WTC11 (cell line): ENCODE data around the gene PROX2. TPM values are rescaled to one million over a fixed set of nuclear protein-coding genes. Genes with fewer than 3 reads are reported as not detected.

ENCODE experiments used
- ATAC-seq: fragments of 200-7000 bp; cut with Tn5 transposase; 2 replicates; pipeline ENCODE4 v1.10.0; 2021; ENCODE audit warnings: mild to moderate bottlenecking, moderate library complexity
- CTCF ChIA-PET: fragments of 300-600 bp; sonication (Branson Sonifier 250); formaldehyde crosslinking; loops from one replicate; lab custom pipeline; 2021; ENCODE audit warnings: antibody characterized with exemption; lab: Charles Lee
- POLR2A ChIA-PET: fragments of 350-600 bp; sonication (Branson Sonifier 250); formaldehyde crosslinking; loops from one replicate; lab custom pipeline; 2021; ENCODE audit warnings: antibody characterized with exemption; lab: Charles Lee
- DNase-seq: peaks from one replicate; pipeline ENCODE4 v3.0.0; 2021; ENCODE audit warnings: low spot score
- H3K27ac Mint-ChIP-seq: 2 replicates; pipeline ENCODE4 v1.8.0; 2021; ENCODE audit warnings: mixed read lengths
- H3K27me3 Mint-ChIP-seq: 2 replicates; pipeline ENCODE4 v1.8.0; 2021; ENCODE audit warnings: low read depth, mild to moderate bottlenecking, moderate library complexity, mixed read lengths
- H3K36me3 Mint-ChIP-seq: 2 replicates; pipeline ENCODE4 v1.8.0; 2021; ENCODE audit warnings: mixed read lengths
- H3K4me1 Mint-ChIP-seq: 2 replicates; pipeline ENCODE4 v1.8.0; 2022; ENCODE audit warnings: mixed read lengths
- H3K4me3 Mint-ChIP-seq: 2 replicates; pipeline ENCODE4 v1.8.0; 2021; ENCODE audit warnings: mild to moderate bottlenecking, moderate library complexity, mixed read lengths
- H3K9me3 Mint-ChIP-seq: 2 replicates; pipeline ENCODE4 v1.8.0; 2021; ENCODE audit warnings: mixed read lengths
- EMX1 ChIP-seq: fragments of 250-450 bp; sonication (Bioruptor Pico); IDR thresholded peaks from 2 replicates; pipeline ENCODE4 v1.8.0; 2021; ENCODE audit warnings: mild to moderate bottlenecking
- FOXJ3 ChIP-seq: sonication (generic); formaldehyde crosslinking; IDR thresholded peaks from 2 replicates; pipeline ENCODE4 v1.9.0; 2021; ENCODE audit warnings: missing genetic modification reagents, mild to moderate bottlenecking, borderline replicate concordance
- GABPB1 ChIP-seq: sonication (generic); formaldehyde crosslinking; IDR thresholded peaks from 2 replicates; pipeline ENCODE4 v1.8.1; 2023; ENCODE audit warnings: mild to moderate bottlenecking, missing genetic modification reagents
- JUN ChIP-seq: sonication (generic); formaldehyde crosslinking; IDR thresholded peaks from 2 replicates; pipeline ENCODE4 v1.8.0; 2023; ENCODE audit warnings: mild to moderate bottlenecking, missing genetic modification reagents
- RORB ChIP-seq: fragments of 250-450 bp; sonication (Bioruptor Pico); IDR thresholded peaks from 2 replicates; pipeline ENCODE4 v1.9.0; 2021; ENCODE audit warnings: mild to moderate bottlenecking
- TCF7 ChIP-seq: sonication (generic); formaldehyde crosslinking; IDR thresholded peaks from 2 replicates; pipeline ENCODE4 v1.8.0; 2022; ENCODE audit warnings: mild to moderate bottlenecking, low read depth, missing genetic modification reagents, moderate library complexity
- TEAD1 ChIP-seq: sonication (generic); formaldehyde crosslinking; IDR thresholded peaks from 2 replicates; pipeline ENCODE4 v1.8.0; 2022; ENCODE audit warnings: mild to moderate bottlenecking, missing genetic modification reagents
- ZBTB21 ChIP-seq: sonication (generic); formaldehyde crosslinking; IDR thresholded peaks from 2 replicates; pipeline ENCODE4 v1.8.1; 2023; ENCODE audit warnings: mild to moderate bottlenecking, missing genetic modification reagents, borderline replicate concordance
- ZNF232 ChIP-seq: sonication (generic); formaldehyde crosslinking; IDR thresholded peaks from 2 replicates; pipeline ENCODE4 v1.8.0; 2022; ENCODE audit warnings: mild to moderate bottlenecking, missing genetic modification reagents
- ZNF263 ChIP-seq: sonication (generic); formaldehyde crosslinking; IDR thresholded peaks from 2 replicates; pipeline ENCODE4 v1.8.1; 2022; ENCODE audit warnings: low read depth, mild to moderate bottlenecking, moderate library complexity, missing genetic modification reagents
- total RNA-seq: library from RNA; stranded (reverse); gene quantifications from 3 replicates; pipeline ENCODE4 v1.2.3, GENCODE V29; 2021
- TF ChIP-seq, protein P1 (sequence below): sonication (generic); formaldehyde crosslinking; IDR thresholded peaks from 2 replicates; pipeline ENCODE4 v1.8.0; 2022; ENCODE audit warnings: missing genetic modification reagents
- TF ChIP-seq, protein P2 (sequence below): sonication (generic); formaldehyde crosslinking; IDR thresholded peaks from 2 replicates; pipeline ENCODE4 v1.8.0; 2022; ENCODE audit warnings: mild to moderate bottlenecking, missing genetic modification reagents
- TF ChIP-seq, protein P3 (sequence below): sonication (generic); formaldehyde crosslinking; IDR thresholded peaks from 2 replicates; pipeline ENCODE4 v1.8.1; 2022; ENCODE audit warnings: missing genetic modification reagents, borderline replicate concordance
- TF ChIP-seq, protein P4 (sequence below): sonication (generic); formaldehyde crosslinking; IDR thresholded peaks from 2 replicates; pipeline ENCODE4 v1.8.1; 2022; ENCODE audit warnings: mild to moderate bottlenecking, missing genetic modification reagents, moderate library complexity, borderline replicate concordance
- TF ChIP-seq, protein P5 (sequence below): sonication (generic); formaldehyde crosslinking; IDR thresholded peaks from 2 replicates; pipeline ENCODE4 v1.8.1; 2022; ENCODE audit warnings: low read depth, missing genetic modification reagents, borderline replicate concordance
- TF ChIP-seq, protein P6 (sequence below): sonication (generic); formaldehyde crosslinking; IDR thresholded peaks from 2 replicates; pipeline ENCODE4 v1.8.1; 2022; ENCODE audit warnings: low read depth, mild to moderate bottlenecking, moderate library complexity, missing genetic modification reagents, borderline replicate concordance

PROX2 gene
- total RNA-seq, 1 experiment from 2014 or later = 0.04 TPM

DNA sequence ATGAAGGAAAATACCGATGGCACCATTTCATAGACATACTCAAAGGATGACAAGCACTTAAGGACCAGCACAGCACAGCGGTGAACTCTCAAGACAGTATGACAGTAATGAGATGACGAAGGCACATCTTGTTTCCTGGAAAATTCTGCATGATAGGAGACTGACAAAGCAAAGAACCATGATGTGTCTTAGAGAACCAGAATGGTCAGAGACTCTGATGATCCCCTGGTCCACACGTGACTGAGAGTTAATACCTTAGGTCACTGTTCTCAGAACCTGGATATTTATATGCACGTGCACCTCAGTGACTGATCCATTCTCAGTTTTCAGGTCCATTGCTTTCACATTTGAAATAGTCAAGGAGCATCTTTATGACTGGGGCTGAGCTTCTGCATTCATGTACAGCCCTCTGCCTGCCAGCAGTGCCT, 35.3 kb downstream of the PROX2 start (continued):
- TF ChIP-seq, protein P1, sequence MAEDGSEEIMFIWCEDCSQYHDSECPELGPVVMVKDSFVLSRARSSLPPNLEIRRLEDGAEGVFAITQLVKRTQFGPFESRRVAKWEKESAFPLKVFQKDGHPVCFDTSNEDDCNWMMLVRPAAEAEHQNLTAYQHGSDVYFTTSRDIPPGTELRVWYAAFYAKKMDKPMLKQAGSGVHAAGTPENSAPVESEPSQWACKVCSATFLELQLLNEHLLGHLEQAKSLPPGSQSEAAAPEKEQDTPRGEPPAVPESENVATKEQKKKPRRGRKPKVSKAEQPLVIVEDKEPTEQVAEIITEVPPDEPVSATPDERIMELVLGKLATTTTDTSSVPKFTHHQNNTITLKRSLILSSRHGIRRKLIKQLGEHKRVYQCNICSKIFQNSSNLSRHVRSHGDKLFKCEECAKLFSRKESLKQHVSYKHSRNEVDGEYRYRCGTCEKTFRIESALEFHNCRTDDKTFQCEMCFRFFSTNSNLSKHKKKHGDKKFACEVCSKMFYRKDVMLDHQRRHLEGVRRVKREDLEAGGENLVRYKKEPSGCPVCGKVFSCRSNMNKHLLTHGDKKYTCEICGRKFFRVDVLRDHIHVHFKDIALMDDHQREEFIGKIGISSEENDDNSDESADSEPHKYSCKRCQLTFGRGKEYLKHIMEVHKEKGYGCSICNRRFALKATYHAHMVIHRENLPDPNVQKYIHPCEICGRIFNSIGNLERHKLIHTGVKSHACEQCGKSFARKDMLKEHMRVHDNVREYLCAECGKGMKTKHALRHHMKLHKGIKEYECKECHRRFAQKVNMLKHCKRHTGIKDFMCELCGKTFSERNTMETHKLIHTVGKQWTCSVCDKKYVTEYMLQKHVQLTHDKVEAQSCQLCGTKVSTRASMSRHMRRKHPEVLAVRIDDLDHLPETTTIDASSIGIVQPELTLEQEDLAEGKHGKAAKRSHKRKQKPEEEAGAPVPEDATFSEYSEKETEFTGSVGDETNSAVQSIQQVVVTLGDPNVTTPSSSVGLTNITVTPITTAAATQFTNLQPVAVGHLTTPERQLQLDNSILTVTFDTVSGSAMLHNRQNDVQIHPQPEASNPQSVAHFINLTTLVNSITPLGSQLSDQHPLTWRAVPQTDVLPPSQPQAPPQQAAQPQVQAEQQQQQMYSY (CRISPR knock-in tag) = no peak
- TF ChIP-seq RORB (CRISPR knock-in tag) (no peak), GABPB1 (CRISPR knock-in tag) (no peak), TEAD1 (no peak), JUN (CRISPR knock-in tag) (no peak)
- TF ChIP-seq, protein P2, sequence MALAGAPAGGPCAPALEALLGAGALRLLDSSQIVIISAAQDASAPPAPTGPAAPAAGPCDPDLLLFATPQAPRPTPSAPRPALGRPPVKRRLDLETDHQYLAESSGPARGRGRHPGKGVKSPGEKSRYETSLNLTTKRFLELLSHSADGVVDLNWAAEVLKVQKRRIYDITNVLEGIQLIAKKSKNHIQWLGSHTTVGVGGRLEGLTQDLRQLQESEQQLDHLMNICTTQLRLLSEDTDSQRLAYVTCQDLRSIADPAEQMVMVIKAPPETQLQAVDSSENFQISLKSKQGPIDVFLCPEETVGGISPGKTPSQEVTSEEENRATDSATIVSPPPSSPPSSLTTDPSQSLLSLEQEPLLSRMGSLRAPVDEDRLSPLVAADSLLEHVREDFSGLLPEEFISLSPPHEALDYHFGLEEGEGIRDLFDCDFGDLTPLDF (CRISPR knock-in tag) = no peak
- TF ChIP-seq, protein P3, sequence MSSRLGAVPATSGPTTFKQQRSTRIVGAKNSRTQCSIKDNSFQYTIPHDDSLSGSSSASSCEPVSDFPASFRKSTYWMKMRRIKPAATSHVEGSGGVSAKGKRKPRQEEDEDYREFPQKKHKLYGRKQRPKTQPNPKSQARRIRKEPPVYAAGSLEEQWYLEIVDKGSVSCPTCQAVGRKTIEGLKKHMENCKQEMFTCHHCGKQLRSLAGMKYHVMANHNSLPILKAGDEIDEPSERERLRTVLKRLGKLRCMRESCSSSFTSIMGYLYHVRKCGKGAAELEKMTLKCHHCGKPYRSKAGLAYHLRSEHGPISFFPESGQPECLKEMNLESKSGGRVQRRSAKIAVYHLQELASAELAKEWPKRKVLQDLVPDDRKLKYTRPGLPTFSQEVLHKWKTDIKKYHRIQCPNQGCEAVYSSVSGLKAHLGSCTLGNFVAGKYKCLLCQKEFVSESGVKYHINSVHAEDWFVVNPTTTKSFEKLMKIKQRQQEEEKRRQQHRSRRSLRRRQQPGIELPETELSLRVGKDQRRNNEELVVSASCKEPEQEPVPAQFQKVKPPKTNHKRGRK (CRISPR knock-in tag) = no peak

DNA sequence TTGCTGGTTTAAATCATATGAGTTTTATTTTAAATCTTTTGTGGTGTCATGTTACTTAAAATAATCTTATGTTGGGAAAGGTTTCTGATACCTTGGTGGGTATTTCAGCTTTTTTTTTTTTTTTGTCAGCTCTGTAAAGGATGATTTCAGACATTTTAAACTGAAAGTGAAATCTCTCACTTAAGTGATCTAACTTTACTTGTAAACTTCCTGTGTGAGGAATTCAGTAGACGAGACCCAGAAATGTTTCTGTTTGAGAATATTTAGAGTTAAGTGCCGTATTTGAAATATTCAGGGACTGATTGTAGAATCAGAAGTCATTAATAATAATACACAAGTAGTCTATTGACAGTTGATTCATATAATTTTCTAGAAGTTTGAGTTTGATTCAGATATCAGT, 37.8 kb downstream of the PROX2 start:
- H3K27ac Mint-ChIP-seq = no peak overlapping the region
- no peaks in the 10 kb centered on the region for H3K9me3 Mint-ChIP-seq
- no peak overlapping the region for H3K4me3 Mint-ChIP-seq
- ATAC-seq (no peak), DNase-seq (no peak)
- ChIA-PET CTCF (interaction anchor here (0.6 to 3.1 kb wide), 3 partner anchors 11 to 173 kb away, joined by 3 to 11 read pairs (median 4); no protein-coding TSS in a partner anchor), POLR2A (no interaction called here)
- H3K4me1 Mint-ChIP-seq = 0 out of 2 replicates have a peak, but pooled peaks cover 5% of the 10 kb centered on the region
- no peak for TF ChIP-seq ZBTB21 (CRISPR knock-in tag)
- no peak for TF ChIP-seq TCF7 (CRISPR knock-in tag)
- TF ChIP-seq ZNF263 (CRISPR knock-in tag) = no peak
- TF ChIP-seq ZNF232 = no peak
- TF ChIP-seq, protein P4, sequence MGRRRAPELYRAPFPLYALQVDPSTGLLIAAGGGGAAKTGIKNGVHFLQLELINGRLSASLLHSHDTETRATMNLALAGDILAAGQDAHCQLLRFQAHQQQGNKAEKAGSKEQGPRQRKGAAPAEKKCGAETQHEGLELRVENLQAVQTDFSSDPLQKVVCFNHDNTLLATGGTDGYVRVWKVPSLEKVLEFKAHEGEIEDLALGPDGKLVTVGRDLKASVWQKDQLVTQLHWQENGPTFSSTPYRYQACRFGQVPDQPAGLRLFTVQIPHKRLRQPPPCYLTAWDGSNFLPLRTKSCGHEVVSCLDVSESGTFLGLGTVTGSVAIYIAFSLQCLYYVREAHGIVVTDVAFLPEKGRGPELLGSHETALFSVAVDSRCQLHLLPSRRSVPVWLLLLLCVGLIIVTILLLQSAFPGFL (CRISPR knock-in tag) = no peak
- no peak for TF ChIP-seq EMX1 (CRISPR knock-in tag)
- no peak for TF ChIP-seq FOXJ3 (CRISPR knock-in tag)
- TF ChIP-seq, protein P5, sequence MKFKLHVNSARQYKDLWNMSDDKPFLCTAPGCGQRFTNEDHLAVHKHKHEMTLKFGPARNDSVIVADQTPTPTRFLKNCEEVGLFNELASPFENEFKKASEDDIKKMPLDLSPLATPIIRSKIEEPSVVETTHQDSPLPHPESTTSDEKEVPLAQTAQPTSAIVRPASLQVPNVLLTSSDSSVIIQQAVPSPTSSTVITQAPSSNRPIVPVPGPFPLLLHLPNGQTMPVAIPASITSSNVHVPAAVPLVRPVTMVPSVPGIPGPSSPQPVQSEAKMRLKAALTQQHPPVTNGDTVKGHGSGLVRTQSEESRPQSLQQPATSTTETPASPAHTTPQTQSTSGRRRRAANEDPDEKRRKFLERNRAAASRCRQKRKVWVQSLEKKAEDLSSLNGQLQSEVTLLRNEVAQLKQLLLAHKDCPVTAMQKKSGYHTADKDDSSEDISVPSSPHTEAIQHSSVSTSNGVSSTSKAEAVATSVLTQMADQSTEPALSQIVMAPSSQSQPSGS (CRISPR knock-in tag) = no peak
- TF ChIP-seq, protein P6, sequence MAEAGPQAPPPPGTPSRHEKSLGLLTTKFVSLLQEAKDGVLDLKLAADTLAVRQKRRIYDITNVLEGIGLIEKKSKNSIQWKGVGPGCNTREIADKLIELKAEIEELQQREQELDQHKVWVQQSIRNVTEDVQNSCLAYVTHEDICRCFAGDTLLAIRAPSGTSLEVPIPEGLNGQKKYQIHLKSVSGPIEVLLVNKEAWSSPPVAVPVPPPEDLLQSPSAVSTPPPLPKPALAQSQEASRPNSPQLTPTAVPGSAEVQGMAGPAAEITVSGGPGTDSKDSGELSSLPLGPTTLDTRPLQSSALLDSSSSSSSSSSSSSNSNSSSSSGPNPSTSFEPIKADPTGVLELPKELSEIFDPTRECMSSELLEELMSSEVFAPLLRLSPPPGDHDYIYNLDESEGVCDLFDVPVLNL (CRISPR knock-in tag) = no peak
- H3K27me3 Mint-ChIP-seq = no peaks in the 10 kb centered on the region
- peaks cover 10% of the 10 kb centered on the region; the same call in 1 of the 2 replicates for H3K36me3 Mint-ChIP-seq
